ENCODE data around the gene FSTL5.
A peak's percentile ranks its signal among the peaks of the same experiment; 100 is the strongest.

The FSTL5 gene

DNA sequence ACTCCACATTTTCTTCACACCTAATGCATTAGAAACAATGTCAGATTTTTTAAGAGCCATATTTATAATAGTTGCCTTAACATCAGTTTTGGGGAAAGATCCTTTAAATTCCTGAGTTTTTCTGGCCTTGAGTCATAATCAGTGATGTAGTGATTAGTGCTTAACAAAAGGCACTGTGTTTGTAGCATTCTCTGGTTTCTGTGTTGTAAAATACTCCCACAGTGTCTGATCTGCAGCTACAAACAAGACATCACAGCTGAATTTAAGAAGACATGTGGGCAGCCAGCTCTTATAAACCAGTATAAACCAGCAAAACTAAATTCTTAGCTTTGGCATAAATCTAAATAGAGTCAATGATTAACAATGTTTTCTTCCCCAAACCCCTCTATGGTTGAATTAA is 233.8 kb downstream of the FSTL5 start:
- no peak for TF ChIP-seq Cebpa-rat (IDR thresholded peaks at IDR 0.05)
- no peaks in the 10 kb centered on the region for H3K9me3 ChIP-seq (replicated peaks in 1 of 11)
- no peak overlapping the region for H3K27ac ChIP-seq
- H3K4me1 ChIP-seq, result peaks cover 0 to 11% (median 0%) of the 10 kb centered on the region in 10 experiments; a peak in 3 of 20 replicates
- no peaks in the 10 kb centered on the region for H3K27me3 ChIP-seq
- H3K4me2 ChIP-seq, result no peak overlapping the region
- H4K20me1 ChIP-seq, result no peaks in the 10 kb centered on the region
- no peak overlapping the region for H3K9ac ChIP-seq
- no peak overlapping the region for H3K4me3 ChIP-seq
- H3K36me3 ChIP-seq, result no peaks in the 10 kb centered on the region

- TF ChIP-seq Cebpa-rat (IDR thresholded peaks at IDR 0.05), result 0 out of 22 replicates have a peak, but pooled peaks of 1 of the 11 experiments have one; percentile 26
- peak overlapping the region in 1 of 11 experiments; percentile 10; a peak in 1 of 22 replicates for H3K4me2 ChIP-seq
- H3K36me3 ChIP-seq, result no peaks in the 10 kb centered on the region
- no peak overlapping the region for H3K4me3 ChIP-seq
- no peak overlapping the region for H3K9ac ChIP-seq
- no peaks in the 10 kb centered on the region for H4K20me1 ChIP-seq
- H3K4me1 ChIP-seq, result peaks cover 0 to 11% (median 0%) of the 10 kb centered on the region in 10 experiments; a peak in 3 of 20 replicates
- no peaks in the 10 kb centered on the region for H3K27me3 ChIP-seq
- no peak overlapping the region for H3K27ac ChIP-seq
- no peaks in the 10 kb centered on the region for H3K9me3 ChIP-seq (replicated peaks in 1 of 11)
Observed at GRCh38 chr4:161926033-161926828, 237.6 kb downstream of the FSTL5 start.

- no peak for TF ChIP-seq Cebpa-rat (IDR thresholded peaks at IDR 0.05)
- Histone ChIP-seq H3K36me3 (no peaks in the 10 kb centered on the region), H3K9ac (no peak overlapping the region), H3K4me1 (no peaks in the 10 kb centered on the region), H3K27ac (no peak overlapping the region), H4K20me1 (no peaks in the 10 kb centered on the region), H3K4me3 (no peak overlapping the region), H3K27me3 (no peaks in the 10 kb centered on the region), H3K9me3 (replicated peaks in 1 of 11) (no peaks in the 10 kb centered on the region), H3K4me2 (no peak overlapping the region)
Observed at GRCh38 chr4:161920304-161921052, 243.3 kb downstream of the FSTL5 start.

DNA sequence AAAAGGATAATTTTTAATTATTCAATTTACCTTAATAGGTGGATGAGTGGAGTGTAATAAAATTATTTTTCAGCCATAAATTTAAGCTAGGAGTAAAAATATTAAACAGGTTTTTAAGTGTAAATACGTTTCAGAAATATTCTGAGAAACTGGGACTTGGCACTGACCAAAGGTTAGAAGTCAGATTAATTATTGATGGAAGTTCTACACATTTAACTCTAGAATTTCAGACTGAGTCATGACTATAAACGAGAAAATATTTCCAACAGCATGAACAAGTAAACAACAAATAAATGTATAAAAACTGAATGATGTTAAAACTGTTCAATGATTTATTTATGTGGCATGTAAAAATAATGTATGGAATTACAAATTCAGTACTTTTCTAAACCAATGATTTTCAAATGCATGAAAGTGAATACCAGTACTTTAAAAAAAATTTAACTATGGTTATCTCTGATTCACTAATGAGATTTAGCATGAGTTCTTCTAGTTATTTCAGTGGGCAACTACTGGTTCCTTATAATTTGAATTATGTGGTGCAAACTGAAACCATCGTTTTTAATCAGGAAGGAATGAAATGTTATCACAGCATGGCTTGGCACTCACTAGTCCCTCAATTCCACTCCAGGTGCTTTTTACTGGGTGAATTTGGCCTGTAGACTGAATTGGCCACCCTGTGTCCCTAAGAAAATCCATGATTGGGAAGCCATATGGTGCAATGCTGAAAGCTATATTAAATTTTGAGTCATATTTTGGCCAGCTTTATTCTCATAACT is 244.2 kb downstream of the FSTL5 start:
- Histone ChIP-seq H3K36me3 (no peaks in the 10 kb centered on the region), H4K20me1 (no peaks in the 10 kb centered on the region), H3K9me3 (replicated peaks in 1 of 11) (no peaks in the 10 kb centered on the region), H3K4me1 (no peaks in the 10 kb centered on the region), H3K27me3 (no peaks in the 10 kb centered on the region), H3K9ac (no peak overlapping the region), H3K27ac (no peak overlapping the region), H3K4me3 (no peak overlapping the region), H3K4me2 (no peak overlapping the region)
- TF ChIP-seq Cebpa-rat (IDR thresholded peaks at IDR 0.05), result no peak

GRCh38 chr4:161916035-161916434 is 247.8 kb downstream of the FSTL5 start:
- H3K36me3 ChIP-seq, result no peaks in the 10 kb centered on the region
- H3K9me3 ChIP-seq (replicated peaks in 1 of 11), result no peaks in the 10 kb centered on the region
- no peaks in the 10 kb centered on the region for H4K20me1 ChIP-seq
- H3K4me2 ChIP-seq, result no peak overlapping the region
- no peaks in the 10 kb centered on the region for H3K27me3 ChIP-seq
- no peak for TF ChIP-seq Cebpa-rat (IDR thresholded peaks at IDR 0.05)
- no peak overlapping the region for H3K4me3 ChIP-seq
- H3K27ac ChIP-seq, result no peak overlapping the region
- no peaks in the 10 kb centered on the region for H3K4me1 ChIP-seq
- no peak overlapping the region for H3K9ac ChIP-seq

GRCh38 chr4:161907590-161907955 is 256.2 kb downstream of the FSTL5 start:
- H4K20me1 ChIP-seq, result no peaks in the 10 kb centered on the region
- H3K27ac ChIP-seq, result no peak overlapping the region
- H3K4me1 ChIP-seq, result no peaks in the 10 kb centered on the region
- no peak overlapping the region for H3K9ac ChIP-seq
- H3K27me3 ChIP-seq, result no peaks in the 10 kb centered on the region
- no peak overlapping the region for H3K4me2 ChIP-seq
- no peak for TF ChIP-seq Cebpa-rat (IDR thresholded peaks at IDR 0.05)
- H3K9me3 ChIP-seq (replicated peaks in 1 of 11), result no peaks in the 10 kb centered on the region
- no peaks in the 10 kb centered on the region for H3K36me3 ChIP-seq
- H3K4me3 ChIP-seq, result no peak overlapping the region

GRCh38 chr4:161906836-161907589 is 256.8 kb downstream of the FSTL5 start:
- Histone ChIP-seq H3K27me3 (no peaks in the 10 kb centered on the region), H3K4me2 (no peak overlapping the region), H3K27ac (no peak overlapping the region), H3K9me3 (replicated peaks in 1 of 11) (no peaks in the 10 kb centered on the region), H3K9ac (no peak overlapping the region), H4K20me1 (no peaks in the 10 kb centered on the region), H3K4me1 (no peaks in the 10 kb centered on the region), H3K36me3 (no peaks in the 10 kb centered on the region), H3K4me3 (no peak overlapping the region)
- TF ChIP-seq Cebpa-rat (IDR thresholded peaks at IDR 0.05), result no peak

DNA sequence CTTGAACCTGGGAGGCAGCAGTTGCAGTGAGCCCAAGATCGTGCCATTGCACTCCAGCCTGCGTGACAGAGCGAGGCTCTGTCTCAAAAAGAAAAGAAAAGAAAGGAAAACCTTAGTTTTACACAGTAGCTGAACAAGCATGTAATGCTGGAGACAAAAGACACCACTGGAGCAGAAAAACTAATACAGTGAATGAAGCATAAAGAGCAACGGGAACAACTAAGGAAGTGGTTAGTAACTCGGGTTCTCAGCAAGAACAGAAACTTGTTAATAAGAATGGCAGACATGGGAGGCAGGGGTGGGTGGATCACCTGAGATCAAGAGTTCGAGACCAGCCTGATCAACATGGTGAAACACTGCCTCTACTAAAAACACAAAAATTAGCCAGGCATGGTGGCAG is 263.7 kb downstream of the FSTL5 start:
- Histone ChIP-seq H3K36me3 (no peaks in the 10 kb centered on the region), H3K27me3 (no peaks in the 10 kb centered on the region), H3K9me3 (replicated peaks in 1 of 11) (no peaks in the 10 kb centered on the region), H3K4me2 (peak overlapping the region in 1 of 11 experiments; percentile 40; a peak in 2 of 22 replicates), H4K20me1 (no peaks in the 10 kb centered on the region), H3K27ac (no peak overlapping the region), H3K9ac (no peak overlapping the region), H3K4me1 (peaks cover 0 to 14% (median 0%) of the 10 kb centered on the region in 10 experiments; a peak in 2 of 20 replicates), H3K4me3 (no peak overlapping the region)
- no peak for TF ChIP-seq Cebpa-rat (IDR thresholded peaks at IDR 0.05)
